MM.1S (cell line): ENCODE measurements around the gene OR10C1.

ENCODE experiments used
- DNase-seq: peaks from one replicate; pipeline ENCODE4 v3.0.0-alpha.2; 2015
- H2AFZ ChIP-seq: fragments of 300-600 bp; sonication (generic); 2 replicates; pipeline ENCODE4 v1.6.0; 2016; ENCODE audit warnings: antibody characterized with exemption, low read length
- H3F3A ChIP-seq: fragments of 300-600 bp; sonication (generic); 2 replicates; pipeline ENCODE4 v1.6.1; 2016; ENCODE audit warnings: mild to moderate bottlenecking, antibody characterized with exemption, low read length, moderate library complexity, mixed read lengths; ENCODE audit not compliant: insufficient read depth
- H3K27ac ChIP-seq: fragments of 300-600 bp; sonication (generic); 2 replicates; pipeline ENCODE4 v1.5.1; 2016; ENCODE audit warnings: mild to moderate bottlenecking, low read length
- H3K27me3 ChIP-seq: fragments of 300-600 bp; sonication (generic); replicated peaks from 2 replicates; pipeline ENCODE4 v1.6.0; 2016; ENCODE audit warnings: low read length; ENCODE audit not compliant: insufficient read depth
- H3K36me3 ChIP-seq: fragments of 300-600 bp; sonication (generic); replicated peaks from 2 replicates; pipeline ENCODE4 v1.6.1; 2016; ENCODE audit warnings: mild to moderate bottlenecking, low read length, mixed read lengths; ENCODE audit not compliant: insufficient read depth
- H3K4me1 ChIP-seq: fragments of 300-600 bp; sonication (generic); 2 replicates; pipeline ENCODE4 v1.6.1; 2016; ENCODE audit warnings: low read length, mixed read lengths
- H3K4me2 ChIP-seq: fragments of 300-600 bp; sonication (generic); 2 replicates; pipeline ENCODE4 v1.6.0; 2016; ENCODE audit warnings: low read depth, low read length
- H3K4me3 ChIP-seq: fragments of 300-600 bp; sonication (generic); 2 replicates; pipeline ENCODE4 v1.5.1; 2016; ENCODE audit warnings: low read length, mixed read lengths
- H3K79me2 ChIP-seq: fragments of 300-600 bp; sonication (generic); 2 replicates; pipeline ENCODE4 v1.6.1; 2016; ENCODE audit warnings: mixed run types, low read length, mixed read lengths
- H3K9ac ChIP-seq: fragments of 300-600 bp; sonication (generic); 2 replicates; pipeline ENCODE4 v1.6.1; 2016; ENCODE audit warnings: low read length, mixed read lengths
- H3K9me2 ChIP-seq: fragments of 300-600 bp; sonication (generic); replicated peaks from 2 replicates; pipeline ENCODE4 v1.6.1; 2016; ENCODE audit warnings: mild to moderate bottlenecking, low read length, mixed read lengths; ENCODE audit not compliant: insufficient read depth
- H3K9me3 ChIP-seq: fragments of 300-600 bp; sonication (generic); replicated peaks from 2 replicates; pipeline ENCODE4 v1.6.1; 2016; ENCODE audit warnings: mild to moderate bottlenecking, low read length, mixed read lengths; ENCODE audit not compliant: insufficient read depth
- H4K20me1 ChIP-seq: fragments of 300-600 bp; sonication (generic); 2 replicates; pipeline ENCODE4 v1.6.1; 2016; ENCODE audit warnings: mild to moderate bottlenecking, low read length, moderate library complexity, mixed read lengths; ENCODE audit not compliant: insufficient read depth
- CTCF ChIP-seq: fragments of 300-600 bp; sonication (generic); IDR thresholded peaks from 2 replicates; pipeline ENCODE4 v1.5.1; 2016; ENCODE audit warnings: antibody characterized with exemption, low read length, mixed read lengths
- EZH2 ChIP-seq: fragments of 300-600 bp; sonication (generic); optimal IDR thresholded peaks from 2 replicates; pipeline ENCODE3; 2017; ENCODE audit warnings: low read depth, mild to moderate bottlenecking, antibody characterized with exemption, low read length, mixed read lengths
- EZH2phosphoT487 ChIP-seq: fragments of 300-600 bp; sonication (generic); IDR thresholded peaks from 2 replicates; pipeline ENCODE4 v1.6.1; 2018; ENCODE audit warnings: antibody characterized with exemption, low read length

OR10C1 gene

DNA sequence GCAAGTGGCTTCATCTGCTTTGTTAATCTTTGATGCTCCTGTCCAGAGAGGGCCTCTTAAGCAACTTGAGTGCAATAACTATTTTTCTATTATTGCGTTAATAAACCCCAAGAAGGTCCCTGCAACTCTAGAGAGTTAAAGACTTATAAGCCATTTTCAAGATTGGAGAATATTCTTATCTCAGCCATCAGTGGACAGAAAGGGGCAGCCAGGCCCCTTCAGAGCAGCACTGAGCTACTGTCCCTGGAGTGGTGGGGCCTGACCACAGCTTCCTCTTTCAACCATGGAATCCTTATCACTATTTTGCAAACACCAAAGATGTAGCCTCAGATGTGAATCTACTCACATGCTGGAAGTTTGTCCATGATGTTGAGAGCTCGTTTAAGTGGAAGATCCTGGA, 51.4 kb downstream of the OR10C1 start:
- TF ChIP-seq EZH2phosphoT487 = no peak
- TF ChIP-seq EZH2 = no peak
- TF ChIP-seq CTCF = no peak
- H3K9me2 ChIP-seq = no peaks in the 10 kb centered on the region
- no peak for DNase-seq
- H3K4me2 ChIP-seq = no peak overlapping the region
- no peak overlapping the region for H3K27ac ChIP-seq
- no peaks in the 10 kb centered on the region for H3K36me3 ChIP-seq
- no peaks in the 10 kb centered on the region for H3F3A ChIP-seq
- H3K4me3 ChIP-seq = no peak overlapping the region
- H2AFZ ChIP-seq = no peak overlapping the region
- H3K9ac ChIP-seq = no peak overlapping the region
- no peaks in the 10 kb centered on the region for H3K9me3 ChIP-seq
- no peaks in the 10 kb centered on the region for H3K27me3 ChIP-seq
- H3K79me2 ChIP-seq = no peaks in the 10 kb centered on the region
- H3K4me1 ChIP-seq = no peaks in the 10 kb centered on the region
- H4K20me1 ChIP-seq = no peaks in the 10 kb centered on the region
